ENCODE results near the gene RNASE13. TPM values are rescaled to one million over a fixed set of nuclear protein-coding genes. Genes with fewer than 3 reads are reported as not detected.

Gene RNASE13
- total RNA-seq, 2 experiments from 2014 or later: not detected

GRCh38 chr14:21060614-21061346 lies 26.2 kb upstream of the RNASE13 start:
- ChIA-PET CTCF (ENCODE audit: unreplicated experiment) (no interaction called here), POLR2A (no interaction called here)
- Histone ChIP-seq H3K36me3 (ENCODE audit: insufficient read depth, low read length) (no peaks in the 10 kb centered on the region), H3K4me1 (ENCODE audit: insufficient read depth, low read length, poor library complexity, severe bottlenecking) (peaks cover 5% of the 10 kb centered on the region), H3K27ac (ENCODE audit: low read depth, low read length, poor library complexity, severe bottlenecking) (no peak overlapping the region), H3K4me3 (ENCODE audit: low read depth, low read length, poor library complexity, severe bottlenecking) (no peak overlapping the region), H3K9me3 (ENCODE audit: low read length) (no peaks in the 10 kb centered on the region), H3K4me2 (ENCODE audit: low read length) (no peak overlapping the region), H2AFZ (ENCODE audit: low read length) (no peak overlapping the region), H3K9me2 (ENCODE audit: insufficient read depth, low read length) (no peaks in the 10 kb centered on the region), H3K79me2 (ENCODE audit: insufficient read depth, low read depth, low read length) (no peaks in the 10 kb centered on the region), H4K20me1 (ENCODE audit: insufficient read depth, low read length) (no peaks in the 10 kb centered on the region)
- DNase-seq (ENCODE audit: low spot score): no peak
- TF ChIP-seq EZH2phosphoT487 (IDR thresholded peaks at IDR 0.05; ENCODE audit: borderline replicate concordance, low read depth, low read length) (no peak), CTCF (conservative IDR thresholded peaks at IDR 0.05; ENCODE audit: low read length) (no peak)
- intact Hi-C loops (cut with micrococcal nuclease; ENCODE audit: unreplicated experiment): no loop called here
- BruUV-seq (replicated peaks): no TSS peak

GRCh38 chr14:21059842-21060613 lies 25.4 kb upstream of the RNASE13 start:
- H2AFZ ChIP-seq (ENCODE audit: low read length): no peak overlapping the region
- no peak for DNase-seq (ENCODE audit: low spot score)
- TF ChIP-seq CTCF (conservative IDR thresholded peaks at IDR 0.05; ENCODE audit: low read length) (no peak), EZH2phosphoT487 (IDR thresholded peaks at IDR 0.05; ENCODE audit: borderline replicate concordance, low read depth, low read length) (no peak)
- peaks cover 5% of the 10 kb centered on the region for H3K4me1 ChIP-seq (ENCODE audit: insufficient read depth, low read length, poor library complexity, severe bottlenecking)
- POLR2A ChIA-PET: no interaction called here
- no peak overlapping the region for H3K4me3 ChIP-seq (ENCODE audit: low read depth, low read length, poor library complexity, severe bottlenecking)
- BruUV-seq (replicated peaks): no TSS peak
- H3K79me2 ChIP-seq (ENCODE audit: insufficient read depth, low read depth, low read length): no peaks in the 10 kb centered on the region
- no peaks in the 10 kb centered on the region for H3K36me3 ChIP-seq (ENCODE audit: insufficient read depth, low read length)
- H3K27ac ChIP-seq (ENCODE audit: low read depth, low read length, poor library complexity, severe bottlenecking): no peak overlapping the region
- no peak overlapping the region for H3K4me2 ChIP-seq (ENCODE audit: low read length)
- CTCF ChIA-PET (ENCODE audit: unreplicated experiment): no interaction called here
- no peaks in the 10 kb centered on the region for H3K9me2 ChIP-seq (ENCODE audit: insufficient read depth, low read length)
- intact Hi-C loops (cut with micrococcal nuclease; ENCODE audit: unreplicated experiment): no loop called here
- H3K9me3 ChIP-seq (ENCODE audit: low read length): no peaks in the 10 kb centered on the region
- no peaks in the 10 kb centered on the region for H4K20me1 ChIP-seq (ENCODE audit: insufficient read depth, low read length)

GRCh38 chr14:21058903-21059302 lies 24.3 kb upstream of the RNASE13 start:
- TF ChIP-seq CTCF (conservative IDR thresholded peaks at IDR 0.05; ENCODE audit: low read length): no peak
- TF ChIP-seq EZH2phosphoT487 (IDR thresholded peaks at IDR 0.05; ENCODE audit: borderline replicate concordance, low read depth, low read length): no peak
- Histone ChIP-seq H3K4me3 (ENCODE audit: low read depth, low read length, poor library complexity, severe bottlenecking) (no peak overlapping the region), H3K79me2 (ENCODE audit: insufficient read depth, low read depth, low read length) (no peaks in the 10 kb centered on the region), H3K36me3 (ENCODE audit: insufficient read depth, low read length) (no peaks in the 10 kb centered on the region), H3K27ac (ENCODE audit: low read depth, low read length, poor library complexity, severe bottlenecking) (no peak overlapping the region), H3K9me3 (ENCODE audit: low read length) (no peaks in the 10 kb centered on the region), H3K9me2 (ENCODE audit: insufficient read depth, low read length) (no peaks in the 10 kb centered on the region), H2AFZ (ENCODE audit: low read length) (no peak overlapping the region), H3K4me2 (ENCODE audit: low read length) (no peak overlapping the region), H4K20me1 (ENCODE audit: insufficient read depth, low read length) (no peaks in the 10 kb centered on the region), H3K4me1 (ENCODE audit: insufficient read depth, low read length, poor library complexity, severe bottlenecking) (peaks cover 5% of the 10 kb centered on the region)
- intact Hi-C loops (cut with micrococcal nuclease; ENCODE audit: unreplicated experiment): no loop called here
- ChIA-PET POLR2A (no interaction called here), CTCF (ENCODE audit: unreplicated experiment) (no interaction called here)
- no TSS peak for BruUV-seq (replicated peaks)
- DNase-seq (ENCODE audit: low spot score): no peak
